Activated CD4-positive, alpha-beta T cell treated with anti-CD3 and anti-CD28 coated beads for 48 hours (primary cell): ENCODE measurements around the gene PLCB1.

ENCODE experiments used
- DNase-seq: peaks from one replicate; pipeline ENCODE4 v3.0.0-alpha.2; 2020

The PLCB1 gene

GRCh38 chr20:8749986-8750385, 617.9 kb downstream of the PLCB1 start:
- no peak for DNase-seq

DNA sequence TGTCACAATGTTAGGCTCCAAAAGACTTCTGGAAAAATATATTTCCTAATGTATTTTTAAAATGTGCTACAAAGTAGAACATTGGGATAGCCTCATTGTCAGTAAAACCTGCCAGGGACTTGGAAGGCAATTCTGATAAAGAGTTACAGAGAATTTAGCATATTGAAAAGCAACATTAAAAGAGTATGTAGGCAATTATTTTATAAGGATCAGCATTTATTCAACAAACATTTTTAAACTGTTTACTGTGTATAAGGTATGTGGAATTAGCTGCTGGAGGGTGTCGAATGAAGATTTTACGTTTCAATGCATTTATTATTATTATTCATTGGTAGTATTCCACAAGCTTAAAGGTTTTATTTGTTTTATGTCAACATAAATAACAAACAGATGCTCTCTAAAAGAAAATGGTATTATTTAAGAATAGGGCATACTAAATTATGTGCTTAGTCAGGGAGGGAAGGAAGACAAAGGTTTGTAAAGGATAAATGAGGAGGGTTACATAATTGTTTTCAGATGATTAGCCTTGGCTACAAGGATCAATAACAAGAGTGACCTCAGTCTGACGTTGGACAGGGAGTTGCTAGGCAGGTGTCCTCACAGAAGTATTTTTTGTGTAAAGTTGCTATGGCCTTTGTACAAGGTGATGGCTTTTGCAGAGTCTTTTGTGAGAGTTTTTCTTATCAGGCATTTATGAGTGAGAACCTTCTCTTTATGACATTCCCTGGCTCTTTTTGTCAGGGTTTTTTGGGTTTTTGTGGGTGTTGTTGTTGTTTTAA, 623.5 kb downstream of the PLCB1 start:
- DNase-seq: no peak

DNA sequence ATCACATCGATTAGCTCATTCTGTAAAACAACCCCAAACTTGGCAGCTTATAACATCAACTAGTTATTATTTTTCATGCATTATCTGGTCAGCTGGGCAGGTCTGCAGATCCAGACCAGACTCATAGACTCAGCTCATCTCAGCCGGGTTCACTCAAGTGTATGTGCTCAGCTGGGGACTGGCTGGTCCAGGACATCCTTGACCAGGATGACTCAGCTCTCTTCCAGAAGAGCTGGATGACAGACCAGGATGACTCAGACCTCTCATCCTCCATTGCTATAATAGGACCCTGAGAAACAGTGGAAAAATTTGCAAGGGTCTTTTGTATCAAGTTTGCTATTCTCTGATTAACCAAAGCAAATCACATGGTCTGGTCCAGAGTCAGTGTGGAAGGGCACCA, 624.3 kb downstream of the PLCB1 start:
- DNase-seq: no peak

- no peak for DNase-seq
These were observed 625.1 kb downstream of the PLCB1 start for GRCh38 chr20:8757146-8757545.

- DNase-seq: no peak
These were observed 632.4 kb downstream of the PLCB1 start for GRCh38 chr20:8764344-8764962.

GRCh38 chr20:8766868-8767390, 634.9 kb downstream of the PLCB1 start:
- DNase-seq: no peak

DNA sequence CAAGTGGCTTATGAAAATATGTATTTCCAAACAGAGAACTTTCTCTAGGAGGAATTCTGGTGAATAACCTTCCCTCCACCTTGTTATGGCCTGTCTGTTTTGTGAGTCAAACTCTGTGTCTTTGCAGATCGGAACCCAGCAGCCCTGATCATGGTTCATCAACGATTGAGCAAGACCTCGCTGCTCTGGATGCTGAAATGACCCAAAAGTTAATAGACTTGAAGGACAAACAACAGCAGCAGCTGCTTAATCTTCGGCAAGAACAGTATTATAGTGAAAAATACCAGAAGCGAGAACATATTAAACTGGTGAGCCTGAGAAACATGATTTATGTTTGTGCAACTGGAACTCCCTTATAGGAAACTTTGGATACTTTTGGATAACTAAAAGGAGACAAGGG, 642.3 kb downstream of the PLCB1 start:
- DNase-seq: no peak

DNA sequence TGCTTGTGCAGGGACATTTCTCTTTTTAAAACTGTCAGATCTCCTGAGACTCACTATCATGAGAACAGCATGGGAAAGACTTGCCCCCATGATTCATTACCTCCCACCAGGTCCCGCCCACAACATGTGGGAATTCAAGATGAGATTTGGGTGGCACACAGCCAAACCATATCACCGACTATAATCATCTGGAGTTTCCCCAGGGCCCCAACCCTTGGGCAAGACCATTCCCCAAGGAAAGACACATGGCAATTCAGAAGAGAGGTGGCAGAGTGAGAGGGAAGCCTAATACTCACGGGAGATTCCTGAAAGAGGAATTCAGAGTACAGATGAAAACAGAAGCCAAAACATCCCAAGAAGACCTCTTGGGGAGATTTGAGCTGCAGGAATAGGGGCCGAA, 645.8 kb downstream of the PLCB1 start:
- DNase-seq: no peak

DNA sequence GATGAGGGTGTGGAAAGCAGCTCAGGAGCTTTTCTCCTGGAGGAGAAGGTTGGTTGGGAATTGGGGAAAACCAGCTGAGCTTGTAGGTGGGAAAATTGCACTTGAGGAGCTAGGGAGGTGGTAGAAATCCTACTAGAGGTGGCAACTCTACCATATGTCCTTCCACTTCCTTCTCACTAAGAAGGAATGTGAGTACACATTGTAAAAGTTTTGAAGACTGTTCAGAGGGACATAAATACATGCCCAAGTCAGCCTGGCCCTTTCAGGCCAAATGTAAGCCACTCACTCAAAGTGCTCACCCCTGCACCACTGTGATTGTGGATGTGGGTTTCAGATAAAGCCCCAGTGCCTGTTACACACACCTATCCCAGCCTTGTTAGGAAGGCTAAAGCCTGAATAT, 646.3 kb downstream of the PLCB1 start:
- DNase-seq: no peak

GRCh38 chr20:8780915-8781314, 648.8 kb downstream of the PLCB1 start:
- DNase-seq: no peak

- DNase-seq: no peak
These were observed 650.7 kb downstream of the PLCB1 start for GRCh38 chr20:8782804-8783203.

DNA sequence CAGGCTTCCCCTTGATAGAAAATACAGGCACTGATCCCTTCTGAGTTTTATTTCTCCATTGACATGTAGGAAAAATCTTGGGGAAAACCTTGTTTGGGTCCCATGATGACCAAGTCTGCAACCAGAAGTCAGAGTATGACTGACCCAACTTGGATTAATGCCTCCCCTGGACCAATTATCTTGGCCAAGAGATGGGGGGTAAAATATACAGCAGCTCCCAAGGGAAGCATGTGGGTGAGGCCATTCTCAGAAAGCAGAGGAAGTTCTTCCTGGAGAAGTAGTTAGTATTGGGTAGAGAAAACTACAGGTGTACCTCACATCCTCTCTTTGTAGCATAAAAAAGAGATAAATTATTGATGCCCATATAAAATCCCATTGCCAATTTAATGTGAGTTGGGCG, 651.7 kb downstream of the PLCB1 start:
- DNase-seq: no peak

DNA sequence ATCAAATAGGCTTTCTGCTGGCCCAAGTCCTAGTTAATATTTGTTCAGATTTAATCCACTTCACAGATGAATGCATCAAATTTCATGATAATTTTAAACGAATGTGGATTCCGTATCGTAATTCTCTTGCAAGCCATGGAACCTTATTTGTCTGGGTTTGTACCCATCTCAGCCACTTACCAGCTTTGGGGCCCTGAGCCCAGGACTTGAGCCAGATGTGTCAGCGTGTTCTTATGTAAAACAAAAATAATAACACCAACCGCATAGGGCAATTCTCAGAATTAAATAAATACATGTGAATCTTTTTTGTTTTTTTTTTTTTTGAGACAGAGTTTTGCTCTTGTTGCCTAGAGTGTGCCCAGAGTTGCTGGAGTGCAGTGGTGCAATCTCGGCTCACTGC, 654.3 kb downstream of the PLCB1 start:
- no peak for DNase-seq

GRCh38 chr20:8787090-8787489, 655.0 kb downstream of the PLCB1 start:
- no peak for DNase-seq

DNA sequence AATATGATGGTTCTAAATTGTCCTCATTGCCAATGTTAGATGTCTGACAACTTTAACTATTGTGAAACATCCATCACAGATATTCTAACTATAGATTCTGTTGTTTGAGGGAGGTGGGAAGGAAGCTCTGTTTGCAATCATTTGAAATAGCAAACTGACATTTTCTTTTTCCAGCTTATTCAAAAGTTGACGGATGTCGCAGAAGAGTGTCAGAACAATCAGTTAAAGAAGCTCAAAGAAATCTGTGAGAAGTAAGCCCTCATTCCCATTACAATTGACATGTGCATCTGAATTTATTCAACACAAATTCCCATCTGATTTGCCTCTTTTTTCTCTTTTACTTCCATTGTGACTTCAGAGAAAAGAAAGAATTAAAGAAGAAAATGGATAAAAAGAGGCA, 656.2 kb downstream of the PLCB1 start:
- no peak for DNase-seq

- DNase-seq: no peak
These were observed 656.8 kb downstream of the PLCB1 start for GRCh38 chr20:8788831-8789230.

GRCh38 chr20:8790442-8791074, 658.5 kb downstream of the PLCB1 start:
- peak; percentile 20 for DNase-seq

- DNase-seq: no peak
These were observed 663.3 kb downstream of the PLCB1 start for GRCh38 chr20:8795404-8795803.

DNA sequence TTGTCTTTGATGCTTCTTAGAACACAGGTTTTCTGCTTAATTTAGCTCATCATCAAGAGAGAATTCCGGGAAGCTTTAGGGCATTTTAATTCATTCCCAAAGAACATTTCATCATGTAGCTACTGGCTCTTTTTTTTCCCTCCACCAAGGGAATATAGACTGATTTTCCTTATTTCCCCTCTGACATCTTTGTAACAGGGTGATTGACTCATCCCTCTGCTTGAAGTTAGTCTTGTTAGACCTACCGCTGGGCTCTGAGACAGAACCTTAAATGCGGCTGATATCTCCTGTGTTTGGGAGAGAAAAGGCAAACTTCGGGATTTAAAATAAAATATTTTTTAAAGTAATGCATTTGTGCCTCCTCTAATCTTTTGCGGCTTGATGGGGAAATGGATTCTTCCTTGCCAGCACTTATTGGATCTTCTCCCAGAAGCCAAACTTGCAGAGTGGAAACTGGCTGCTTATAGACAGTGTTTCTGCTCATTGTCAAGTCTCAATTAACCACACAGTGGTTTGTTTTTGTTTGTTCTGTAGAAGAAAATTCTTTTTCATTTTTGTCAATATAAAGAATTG, 664.1 kb downstream of the PLCB1 start:
- DNase-seq: no peak

DNA sequence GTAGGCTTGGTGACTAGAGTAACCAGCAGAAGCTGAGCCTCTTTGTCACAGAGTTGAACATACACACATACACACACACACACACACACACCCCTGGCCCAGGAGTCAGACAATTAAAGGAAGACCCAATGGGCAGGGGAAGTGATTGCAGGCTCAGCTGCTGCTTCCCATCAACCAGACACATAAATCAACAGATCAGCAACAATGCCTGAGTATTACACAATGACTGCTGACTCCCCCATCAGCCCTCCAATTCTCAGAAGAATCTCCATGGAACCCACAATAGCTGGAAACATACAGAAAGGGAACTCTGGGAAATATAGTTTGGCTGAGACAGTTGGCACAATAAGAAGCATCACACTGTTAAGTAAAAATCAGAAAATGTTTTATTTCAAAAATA, 666.4 kb downstream of the PLCB1 start:
- DNase-seq: no peak

GRCh38 chr20:8800089-8800488, 668.0 kb downstream of the PLCB1 start:
- no peak for DNase-seq

- DNase-seq: no peak
These were observed 669.6 kb downstream of the PLCB1 start for GRCh38 chr20:8801686-8802085.

DNA sequence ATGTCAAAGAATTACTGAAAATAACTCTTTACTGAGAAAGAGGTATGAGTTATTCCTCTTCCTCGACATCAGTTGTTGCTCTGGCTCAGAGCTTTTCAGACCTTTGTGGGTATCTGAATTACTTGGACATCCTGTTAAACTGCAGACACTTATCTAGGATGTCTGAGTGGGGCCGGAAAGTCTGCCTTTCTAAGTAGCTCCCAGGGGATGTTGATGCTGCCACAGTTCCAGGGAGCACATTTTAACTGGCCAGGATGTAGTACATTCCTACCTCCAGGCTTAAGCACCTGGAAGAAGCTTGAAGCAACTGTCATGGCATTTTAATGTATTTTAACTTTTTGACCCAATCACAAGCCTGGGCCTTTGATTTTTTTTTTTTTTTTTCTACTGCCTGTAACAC, 671.0 kb downstream of the PLCB1 start:
- no peak for DNase-seq

DNA sequence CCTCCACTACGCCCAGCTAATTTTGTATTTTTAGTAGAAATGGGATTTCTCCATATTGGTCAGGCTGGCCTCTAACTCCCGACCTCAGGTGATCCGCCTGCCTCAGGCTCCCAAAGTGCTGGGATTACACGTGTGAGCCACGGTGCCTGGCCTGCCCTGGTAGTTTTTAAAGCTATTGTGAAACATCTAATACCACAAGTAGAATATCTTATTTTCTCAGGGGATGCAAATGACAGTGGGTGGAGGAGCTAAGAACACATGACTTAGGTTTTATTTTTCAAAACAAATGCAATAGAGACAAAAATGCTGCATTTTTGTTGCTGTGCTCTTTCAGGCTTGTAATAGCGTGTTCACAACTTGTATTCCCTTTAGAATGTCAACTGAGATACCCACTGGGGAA, 671.9 kb downstream of the PLCB1 start:
- no peak for DNase-seq
